Trophoblast cell (in vitro differentiated cells and primary cell): ENCODE data around the gene HNF4A.

Experiments
- DNase-seq, 2 donors: peaks; one replicate each; pipeline ENCODE4 v3.0.0-alpha.2; 2016
- H2AFZ ChIP-seq: 2 replicates; pipeline ENCODE4 v1.6.1; 2013; ENCODE audit warnings: low read length, moderate library complexity, mild to moderate bottlenecking; ENCODE audit not compliant: insufficient read depth, poor library complexity
- H2AK5ac ChIP-seq: 2 replicates; pipeline ENCODE4 v1.6.1; 2013; ENCODE audit warnings: mild to moderate bottlenecking, low read length
- H2BK120ac ChIP-seq: 2 replicates; pipeline ENCODE4 v1.6.1; 2013; ENCODE audit warnings: low read length, mild to moderate bottlenecking, moderate library complexity; ENCODE audit not compliant: insufficient read depth, poor library complexity
- H2BK12ac ChIP-seq: 2 replicates; pipeline ENCODE4 v1.6.1; 2013; ENCODE audit warnings: mild to moderate bottlenecking, low read length, moderate library complexity
- H2BK5ac ChIP-seq: 2 replicates; pipeline ENCODE4 v1.6.1; 2013; ENCODE audit warnings: low read length, low read depth, moderate library complexity, mild to moderate bottlenecking; ENCODE audit not compliant: poor library complexity
- H3K14ac ChIP-seq: 2 replicates; pipeline ENCODE4 v1.6.1; 2013; ENCODE audit warnings: mild to moderate bottlenecking, low read length
- H3K18ac ChIP-seq: 2 replicates; pipeline ENCODE4 v1.6.1; 2013; ENCODE audit warnings: mild to moderate bottlenecking, low read length
- H3K23ac ChIP-seq: 2 replicates; pipeline ENCODE4 v1.6.1; 2013; ENCODE audit warnings: low read length
- H3K27ac ChIP-seq: 2 replicates; pipeline ENCODE4 v1.5.1; 2013; ENCODE audit warnings: low read depth, mild to moderate bottlenecking, inconsistent platforms, low read length, moderate library complexity
- H3K27me3 ChIP-seq: 2 replicates; pipeline ENCODE4 v1.6.1; 2013; ENCODE audit warnings: inconsistent platforms, mild to moderate bottlenecking, low read length, moderate library complexity; ENCODE audit not compliant: insufficient read depth
- H3K36me3 ChIP-seq, 2 experiments: 1 replicate in 1 of 2; 2 replicates in 1 of 2; pipeline ENCODE4 v1.6.1; 2013; ENCODE audit warnings: low read length in 2 of 2, mild to moderate bottlenecking in 2 of 2, moderate library complexity in 1 of 2; ENCODE audit not compliant: insufficient read depth in 2 of 2, control insufficient read depth in 1 of 2
- H3K4ac ChIP-seq: 2 replicates; pipeline ENCODE4 v1.6.1; 2013; ENCODE audit warnings: low read depth, mild to moderate bottlenecking, low read length, moderate library complexity
- H3K4me1 ChIP-seq, 2 experiments: 1 replicate in 1 of 2; 2 replicates in 1 of 2; pipeline ENCODE4 v1.6.1; 2013; ENCODE audit warnings: low read length in 2 of 2, mild to moderate bottlenecking in 2 of 2, moderate library complexity in 1 of 2; ENCODE audit not compliant: insufficient read depth in 2 of 2, control insufficient read depth in 1 of 2
- H3K4me2 ChIP-seq: 2 replicates; pipeline ENCODE4 v1.6.1; 2013; ENCODE audit warnings: inconsistent platforms, mild to moderate bottlenecking, low read length, moderate library complexity
- H3K4me3 ChIP-seq: 2 replicates; pipeline ENCODE4 v1.5.1; 2013; ENCODE audit warnings: mild to moderate bottlenecking, low read depth, low read length, inconsistent platforms
- H3K79me1 ChIP-seq: one replicate; pipeline ENCODE4 v1.6.1; 2013; ENCODE audit warnings: low read length
- H3K79me2 ChIP-seq: 2 replicates; pipeline ENCODE4 v1.6.1; 2013; ENCODE audit warnings: low read length, mild to moderate bottlenecking; ENCODE audit not compliant: control insufficient read depth, insufficient read depth, poor library complexity
- H3K9ac ChIP-seq: 2 replicates; pipeline ENCODE4 v1.6.1; 2013; ENCODE audit warnings: mild to moderate bottlenecking, low read length
- H3K9me3 ChIP-seq: 2 replicates; pipeline ENCODE4 v1.6.1; 2013; ENCODE audit warnings: low read depth, mild to moderate bottlenecking, control low read depth, inconsistent platforms, low read length; ENCODE audit not compliant: insufficient read depth
- H4K12ac ChIP-seq: 2 replicates; pipeline ENCODE4 v1.6.1; 2013; ENCODE audit warnings: low read depth, mild to moderate bottlenecking, low read length, moderate library complexity
- H4K8ac ChIP-seq: 2 replicates; pipeline ENCODE4 v1.6.1; 2013; ENCODE audit warnings: low read depth, mild to moderate bottlenecking, low read length, moderate library complexity
- H4K91ac ChIP-seq: one replicate; pipeline ENCODE4 v1.6.1; 2013; ENCODE audit warnings: low read depth, mild to moderate bottlenecking, low read length, moderate library complexity
- WGBS: extraction: QIAGEN DNeasy Blood & Tissue Kit; methylation state at CpG from one replicate; pipeline ENCODE4 v1.1.7; 2013; ENCODE audit warnings: missing lambda C conversion rate; ENCODE audit not compliant: insufficient read length, insufficient coverage; ENCODE audit errors: extremely low coverage; 5-methylcytosine and 5-hydroxymethylcytosine counted together

The HNF4A gene

DNA sequence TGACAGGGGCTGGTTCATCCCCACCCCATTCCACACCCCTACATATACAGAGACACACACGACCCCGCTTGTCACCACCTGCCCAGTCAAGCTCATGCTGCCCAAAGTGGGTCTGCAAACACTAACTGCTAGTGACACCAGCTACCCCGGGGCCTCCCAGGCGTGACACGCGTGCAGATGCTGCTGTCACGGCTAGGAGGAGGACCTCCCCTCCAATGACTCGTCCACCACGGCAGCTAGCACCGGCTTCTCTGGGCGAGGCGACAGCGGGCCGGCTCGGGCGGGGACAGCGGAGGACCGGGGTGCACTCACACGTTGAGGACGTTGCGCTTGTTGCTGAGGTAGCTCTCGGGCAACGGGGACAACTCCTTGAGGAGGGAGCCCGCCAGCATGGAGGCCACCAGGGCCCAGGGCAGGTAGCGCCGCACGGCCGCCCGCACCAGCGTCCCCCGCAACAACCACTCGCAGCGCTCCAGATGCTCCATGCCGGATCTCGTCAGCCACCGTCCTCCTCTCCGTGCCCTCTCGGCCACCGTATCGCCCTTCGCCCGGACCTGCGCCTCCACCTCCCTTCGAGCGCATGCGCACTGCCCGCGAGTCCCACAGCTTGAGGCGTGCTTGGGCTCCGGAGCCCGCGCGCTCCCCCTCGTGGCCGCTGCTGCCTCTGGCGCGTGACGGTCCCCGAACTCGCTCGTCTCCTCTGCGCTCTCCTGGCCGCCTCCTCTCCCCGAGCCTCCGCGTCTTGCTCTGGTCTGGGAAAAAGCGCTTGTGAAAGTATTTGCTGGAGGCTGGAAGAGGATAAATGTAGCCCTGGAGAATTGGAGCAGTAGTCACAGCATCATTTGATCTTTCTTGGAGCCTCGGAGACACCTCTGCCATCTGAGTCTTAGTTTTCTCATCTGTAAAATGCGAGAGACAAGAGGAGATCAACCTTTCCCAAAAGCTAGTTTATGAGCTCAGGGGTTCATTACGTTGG lies 44.5 kb upstream of the HNF4A start, which contains the start of gene FITM2:
Gene FITM2, minus strand, starts transcription at position 539 of the 976 bp plus-strand sequence. Its CDS starts 54 bp downstream, at position 485.
- peaks cover 3% of the 10 kb centered on the region for H3K79me1 ChIP-seq
- H3K9me3 ChIP-seq, result no peaks in the 10 kb centered on the region
- peak within 1 kb of the TSS; percentile 34 for H3K14ac ChIP-seq
- peak within 1 kb of the TSS; percentile 84 for H4K8ac ChIP-seq
- peak within 1 kb of the TSS; percentile 72 for H3K4me2 ChIP-seq
- no peak within 1 kb of the TSS for H2BK5ac ChIP-seq
- H3K4me3 ChIP-seq, result peak within 1 kb of the TSS; percentile 88
- H3K27me3 ChIP-seq, result no peaks in the 10 kb centered on the region
- H2AFZ ChIP-seq, result peak within 1 kb of the TSS; percentile 48
- H4K91ac ChIP-seq, result peak within 1 kb of the TSS; percentile 33
- H3K9ac ChIP-seq, result peak within 1 kb of the TSS; percentile 81
- peak within 1 kb of the TSS; percentile 2 for H2BK120ac ChIP-seq
- H3K4ac ChIP-seq, result peak within 1 kb of the TSS; percentile 1
- H2AK5ac ChIP-seq, result no peak within 1 kb of the TSS
- peak within 1 kb of the TSS; percentile 27 for H3K18ac ChIP-seq
- no peak within 1 kb of the TSS for H3K27ac ChIP-seq
- peaks cover 0 to 2% of the 10 kb centered on the region in 2 experiments for H3K36me3 ChIP-seq
- WGBS, result no CpG with 5 or more reads among the region's 70 CpGs
- H2BK12ac ChIP-seq, result no peak within 1 kb of the TSS
- DNase-seq, result peak; percentile 94 to 99
- H3K79me2 ChIP-seq, result peaks cover 4% of the 10 kb centered on the region
- peak within 1 kb of the TSS; percentile 4 for H4K12ac ChIP-seq
- H3K4me1 ChIP-seq, result peaks cover 5 to 7% of the 10 kb centered on the region in 2 experiments
- H3K23ac ChIP-seq, result no peak within 1 kb of the TSS

- Histone ChIP-seq H3K4me2 (no peak overlapping the region), H3K79me1 (peaks cover 3% of the 10 kb centered on the region), H4K12ac (no peak overlapping the region), H3K18ac (no peak overlapping the region), H3K27me3 (no peaks in the 10 kb centered on the region), H2BK12ac (no peak overlapping the region), H4K91ac (no peak overlapping the region), H3K4me3 (no peak overlapping the region), H4K8ac (no peak overlapping the region), H3K9ac (no peak overlapping the region), H2AFZ (no peak overlapping the region), H3K79me2 (peaks cover 4% of the 10 kb centered on the region), H3K23ac (no peak overlapping the region), H2BK120ac (no peak overlapping the region), H3K9me3 (no peaks in the 10 kb centered on the region), H3K4me1 (peaks cover 5% of the 10 kb centered on the region in 2 experiments), H3K27ac (no peak overlapping the region), H2AK5ac (no peak overlapping the region), H3K4ac (no peak overlapping the region), H3K14ac (no peak overlapping the region), H2BK5ac (no peak overlapping the region), H3K36me3 (no peaks in the 10 kb centered on the region)
- DNase-seq, result no peak
These were observed 40.6 kb upstream of the HNF4A start for GRCh38 chr20:44314870-44315269.

GRCh38 chr20:44319839-44320422 lies 35.6 kb upstream of the HNF4A start:
- no peak overlapping the region for H4K91ac ChIP-seq
- no peaks in the 10 kb centered on the region for H3K79me1 ChIP-seq
- no peak overlapping the region for H2BK120ac ChIP-seq
- no peak overlapping the region for H4K8ac ChIP-seq
- no peak overlapping the region for H3K27ac ChIP-seq
- no peaks in the 10 kb centered on the region for H3K79me2 ChIP-seq
- H3K4me3 ChIP-seq, result no peak overlapping the region
- no peak overlapping the region for H3K23ac ChIP-seq
- H3K9ac ChIP-seq, result no peak overlapping the region
- H3K27me3 ChIP-seq, result no peaks in the 10 kb centered on the region
- H4K12ac ChIP-seq, result no peak overlapping the region
- H3K4ac ChIP-seq, result no peak overlapping the region
- no peaks in the 10 kb centered on the region for H3K4me1 ChIP-seq
- H3K9me3 ChIP-seq, result no peaks in the 10 kb centered on the region
- H3K18ac ChIP-seq, result no peak overlapping the region
- no peak overlapping the region for H2AFZ ChIP-seq
- no peak overlapping the region for H2AK5ac ChIP-seq
- WGBS, result no CpG with 5 or more reads among the region's 2 CpGs
- no peak overlapping the region for H2BK5ac ChIP-seq
- no peak overlapping the region for H2BK12ac ChIP-seq
- H3K14ac ChIP-seq, result no peak overlapping the region
- no peaks in the 10 kb centered on the region for H3K36me3 ChIP-seq
- H3K4me2 ChIP-seq, result no peak overlapping the region
- DNase-seq, result no peak

DNA sequence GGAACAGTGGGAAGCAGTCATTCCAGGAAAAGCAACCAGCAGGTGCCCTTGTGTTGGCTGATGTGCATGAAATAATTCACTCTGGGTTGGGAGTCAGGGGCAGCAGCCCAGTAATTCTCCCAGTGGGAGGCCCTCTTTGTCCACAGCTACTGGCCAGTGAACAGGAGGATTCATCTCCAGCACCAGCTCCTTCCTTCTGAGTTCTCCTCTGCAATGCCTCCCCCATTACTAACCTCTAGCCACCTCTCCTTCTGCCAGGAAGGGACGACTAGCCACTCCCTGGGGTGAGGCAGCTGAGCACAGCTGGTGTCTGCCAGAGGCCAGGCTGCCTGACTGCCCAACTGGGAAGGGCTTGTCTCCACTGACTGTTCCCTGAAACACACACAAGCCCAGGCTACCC lies 31.2 kb upstream of the HNF4A start:
- no peak overlapping the region for H3K14ac ChIP-seq
- no peak overlapping the region for H2BK5ac ChIP-seq
- no peak overlapping the region for H3K23ac ChIP-seq
- no peaks in the 10 kb centered on the region for H3K27me3 ChIP-seq
- no peak overlapping the region for H3K27ac ChIP-seq
- H2BK120ac ChIP-seq, result no peak overlapping the region
- peaks cover 3% of the 10 kb centered on the region for H3K79me1 ChIP-seq
- no peak overlapping the region for H4K8ac ChIP-seq
- peaks cover 4% of the 10 kb centered on the region in 2 experiments for H3K4me1 ChIP-seq
- H3K4me3 ChIP-seq, result no peak overlapping the region
- H3K4ac ChIP-seq, result no peak overlapping the region
- no peak overlapping the region for H2AFZ ChIP-seq
- no peaks in the 10 kb centered on the region for H3K9me3 ChIP-seq
- no CpG with 5 or more reads among the region's 1 CpG for WGBS
- no peak overlapping the region for H2BK12ac ChIP-seq
- no peak overlapping the region for H3K18ac ChIP-seq
- DNase-seq, result no peak
- H4K91ac ChIP-seq, result no peak overlapping the region
- H3K79me2 ChIP-seq, result no peaks in the 10 kb centered on the region
- no peaks in the 10 kb centered on the region for H3K36me3 ChIP-seq
- H3K4me2 ChIP-seq, result no peak overlapping the region
- no peak overlapping the region for H4K12ac ChIP-seq
- no peak overlapping the region for H2AK5ac ChIP-seq
- peak overlapping the region; percentile 18 for H3K9ac ChIP-seq
